ENCODE data around the gene CR1.

DNA sequence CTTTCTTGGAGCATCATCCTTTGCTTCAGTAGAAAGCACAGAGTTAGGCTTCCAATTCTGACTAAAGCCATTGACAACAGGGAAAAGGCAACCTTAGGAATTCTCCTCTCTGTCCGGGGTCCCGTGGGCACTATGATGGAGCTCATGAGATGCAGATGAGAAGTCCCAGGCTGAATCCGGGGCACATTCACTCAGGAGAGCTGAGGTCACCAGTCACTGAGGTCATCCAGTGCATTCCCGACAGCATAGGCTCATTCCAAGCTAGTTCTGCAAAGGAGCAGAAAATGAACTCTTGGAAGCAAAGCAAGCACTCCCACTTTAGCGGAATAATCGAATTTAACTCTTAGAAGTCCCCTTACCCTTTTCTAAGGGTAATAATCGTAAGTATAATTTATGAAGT lies 6.8 kb downstream of the CR1 start:
- no peak for TF ChIP-seq POLR2AphosphoS5 (IDR thresholded peaks at IDR 0.05)
- TF ChIP-seq EP300 (IDR thresholded peaks at IDR 0.05; ENCODE audit: low read depth) = no peak
- TF ChIP-seq, protein P1, sequence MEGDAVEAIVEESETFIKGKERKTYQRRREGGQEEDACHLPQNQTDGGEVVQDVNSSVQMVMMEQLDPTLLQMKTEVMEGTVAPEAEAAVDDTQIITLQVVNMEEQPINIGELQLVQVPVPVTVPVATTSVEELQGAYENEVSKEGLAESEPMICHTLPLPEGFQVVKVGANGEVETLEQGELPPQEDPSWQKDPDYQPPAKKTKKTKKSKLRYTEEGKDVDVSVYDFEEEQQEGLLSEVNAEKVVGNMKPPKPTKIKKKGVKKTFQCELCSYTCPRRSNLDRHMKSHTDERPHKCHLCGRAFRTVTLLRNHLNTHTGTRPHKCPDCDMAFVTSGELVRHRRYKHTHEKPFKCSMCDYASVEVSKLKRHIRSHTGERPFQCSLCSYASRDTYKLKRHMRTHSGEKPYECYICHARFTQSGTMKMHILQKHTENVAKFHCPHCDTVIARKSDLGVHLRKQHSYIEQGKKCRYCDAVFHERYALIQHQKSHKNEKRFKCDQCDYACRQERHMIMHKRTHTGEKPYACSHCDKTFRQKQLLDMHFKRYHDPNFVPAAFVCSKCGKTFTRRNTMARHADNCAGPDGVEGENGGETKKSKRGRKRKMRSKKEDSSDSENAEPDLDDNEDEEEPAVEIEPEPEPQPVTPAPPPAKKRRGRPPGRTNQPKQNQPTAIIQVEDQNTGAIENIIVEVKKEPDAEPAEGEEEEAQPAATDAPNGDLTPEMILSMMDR (IDR thresholded peaks at IDR 0.05) = no peak
- no peak for TF ChIP-seq POLR2A (IDR thresholded peaks at IDR 0.05)

Data from transverse colon (tissue), 4 donors.